HG03342 (cell line): ENCODE measurements around the gene HELZ2.
"Not testable (repeated sequence)": the region's sequence is repeated elsewhere in the genome, so short reads cannot be mapped to it uniquely, and the experiment has no call there.

Experiments used
- ATAC-seq: cut with Tn5 transposase; IDR thresholded peaks from one replicate; pipeline ENCODE4 v1.9.1; 2021; ENCODE audit warnings: mild to moderate bottlenecking, moderate library complexity; ENCODE audit not compliant: unreplicated experiment

The HELZ2 gene

DNA sequence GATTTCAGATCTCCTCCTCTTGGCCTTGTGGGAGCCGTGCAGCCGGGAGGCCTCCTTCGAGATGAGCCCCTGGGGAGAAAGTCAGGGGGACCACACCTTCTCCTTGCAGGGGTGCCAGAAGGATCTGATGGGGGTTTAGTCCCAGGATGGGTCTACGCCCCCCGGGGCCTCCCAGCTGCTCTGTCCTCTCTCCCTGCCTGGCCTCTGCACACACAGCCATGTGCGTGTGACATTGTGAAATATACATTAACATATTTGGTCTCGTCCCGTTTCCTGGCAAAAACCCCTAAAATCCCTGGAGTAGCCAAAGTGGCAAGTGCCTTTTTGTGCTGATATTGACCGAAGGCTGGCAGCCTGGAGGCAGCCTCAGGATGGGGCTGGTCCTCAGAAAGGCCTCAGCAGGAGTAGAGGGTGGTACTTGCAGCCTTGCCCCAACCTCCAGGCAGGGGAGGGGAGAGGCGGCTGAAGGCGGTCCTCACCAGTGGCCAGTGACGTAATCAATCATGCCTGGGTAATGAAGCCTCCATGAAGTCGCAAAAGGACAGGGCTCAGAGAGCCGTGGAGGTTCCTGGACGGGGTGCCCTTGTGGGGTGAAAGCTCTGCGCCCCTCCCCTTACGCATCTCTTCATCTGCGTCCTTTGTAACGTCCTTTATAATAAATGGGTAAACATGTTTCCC lies 5.1 kb upstream of the HELZ2 start:
- no peak for ATAC-seq

DNA sequence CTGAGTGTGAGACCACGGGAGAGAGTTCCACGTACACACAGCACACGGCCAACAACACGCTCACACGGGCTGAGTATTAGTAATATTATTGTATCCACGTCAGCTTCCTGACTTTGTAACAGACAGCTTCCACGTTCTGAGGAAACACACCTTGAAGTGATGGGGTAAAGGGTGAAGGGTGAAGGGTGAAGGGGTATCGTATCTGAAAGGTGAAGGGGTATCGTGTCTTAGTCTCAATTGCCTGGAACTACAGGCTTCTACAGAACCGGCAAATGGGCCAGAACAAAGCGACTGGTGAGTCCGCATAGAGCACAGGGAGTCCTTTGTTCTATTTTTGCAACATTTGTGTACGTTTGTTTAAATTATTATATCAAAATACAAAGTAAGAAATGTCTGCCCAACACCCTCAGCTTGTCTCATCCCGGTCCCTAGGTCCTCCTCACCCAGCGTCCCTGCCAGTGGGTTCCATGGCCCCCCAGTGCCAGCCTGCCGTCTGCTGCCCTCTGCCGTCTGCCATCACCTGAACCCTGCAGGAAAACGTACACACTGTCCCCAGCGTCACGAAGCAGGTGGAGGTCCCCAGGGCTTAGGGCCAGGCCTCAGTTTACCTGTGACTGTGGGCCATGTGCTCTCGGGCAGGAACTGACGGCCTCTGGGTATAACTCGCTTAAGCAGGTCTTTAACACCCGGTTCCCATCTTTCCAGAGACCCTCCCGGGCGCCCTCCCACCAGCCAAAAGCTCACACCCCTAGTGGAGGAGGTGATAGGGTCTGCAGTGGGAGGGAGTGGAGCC lies 4.4 kb upstream of the HELZ2 start:
- no peak for ATAC-seq

DNA sequence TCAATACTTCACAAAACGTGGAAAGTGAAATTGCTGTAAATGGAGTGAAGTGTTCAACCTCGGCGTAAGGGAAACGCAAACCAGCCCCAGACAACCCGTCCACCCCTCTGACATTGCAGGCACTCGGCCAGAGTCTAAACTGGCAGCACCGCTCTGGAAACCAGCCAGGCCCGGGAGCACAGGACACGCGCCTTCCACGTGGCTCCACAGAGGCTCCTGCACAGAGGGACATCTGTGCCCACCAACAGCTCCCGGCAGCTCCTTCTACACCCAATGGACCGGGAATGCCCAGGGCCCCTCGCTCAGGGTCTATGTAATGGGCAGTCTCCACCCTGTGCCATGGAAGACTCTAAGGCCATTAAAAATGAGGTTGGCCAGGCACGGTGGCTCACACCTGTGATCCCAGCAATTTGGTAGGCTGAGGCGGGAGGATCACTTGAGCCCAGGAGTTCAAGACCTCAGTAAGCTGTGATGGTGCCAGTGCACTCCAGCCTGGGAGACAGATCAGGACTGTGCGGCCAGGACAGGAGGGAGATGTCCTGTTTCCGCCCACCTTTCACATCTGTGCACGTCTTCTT lies 3.4 kb upstream of the HELZ2 start:
- ATAC-seq: no peak

DNA sequence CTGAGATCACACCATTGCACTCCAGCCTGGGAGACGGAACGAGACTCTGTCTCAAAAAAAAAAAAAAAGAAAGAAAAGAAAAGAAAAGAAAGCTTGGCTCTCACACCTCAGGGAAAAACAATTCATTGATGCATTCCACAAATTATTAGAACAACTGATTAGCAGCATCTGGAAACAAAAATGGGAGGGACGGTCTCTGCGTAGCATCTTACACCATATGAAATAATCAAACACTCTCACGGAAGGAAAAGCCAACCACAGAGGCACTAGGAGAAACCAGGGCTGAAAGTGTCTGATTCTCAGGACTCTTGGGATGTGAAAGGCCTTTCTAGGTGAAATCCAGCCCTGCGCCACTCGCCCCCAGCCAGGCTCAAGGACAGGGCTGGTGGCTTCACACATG lies 2.3 kb upstream of the HELZ2 start:
- ATAC-seq: no peak

DNA sequence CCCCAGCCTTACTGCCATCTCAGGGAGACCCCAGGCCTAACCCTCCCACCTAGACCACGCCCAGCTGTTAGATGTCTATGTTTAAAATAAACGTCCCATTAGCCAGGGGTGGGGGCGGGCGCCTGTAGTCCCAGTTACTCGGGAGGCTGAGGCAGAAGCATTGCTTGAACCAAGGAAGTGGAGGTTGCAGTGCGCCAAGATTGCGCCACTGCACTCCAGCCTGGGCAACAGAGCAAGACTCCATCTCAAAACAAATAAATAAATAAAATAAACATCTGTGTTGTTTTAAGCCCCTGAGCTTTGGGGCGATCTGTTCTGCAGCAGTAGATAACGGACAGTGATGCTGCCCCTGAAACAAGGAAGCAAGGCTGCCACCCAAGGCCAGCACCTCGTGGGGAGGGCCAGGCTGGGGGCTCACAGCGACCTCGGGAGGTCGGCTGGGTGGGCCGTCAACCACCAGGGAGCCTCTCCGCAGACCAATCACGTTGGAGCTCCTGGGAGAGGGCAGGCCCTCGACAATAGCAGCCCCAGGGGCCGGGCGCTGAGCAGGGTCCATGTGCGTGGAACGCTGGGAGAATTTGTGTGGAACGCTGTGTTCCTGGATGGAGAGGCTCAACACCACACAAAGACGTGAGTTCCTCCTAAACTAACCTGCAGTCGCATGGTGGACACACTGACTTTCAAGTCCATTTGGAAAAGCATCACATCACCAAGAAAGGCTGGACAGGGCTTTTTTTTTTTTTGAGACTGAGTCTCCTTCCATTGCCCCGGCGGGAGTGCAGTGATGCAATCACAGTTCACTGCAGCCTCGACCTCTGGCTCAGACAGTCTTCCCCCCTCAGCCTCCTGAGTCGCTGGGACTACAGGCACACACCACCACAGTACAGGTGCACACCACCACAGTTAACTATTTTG lies 1.0 kb upstream of the HELZ2 start:
- ATAC-seq: no peak

DNA sequence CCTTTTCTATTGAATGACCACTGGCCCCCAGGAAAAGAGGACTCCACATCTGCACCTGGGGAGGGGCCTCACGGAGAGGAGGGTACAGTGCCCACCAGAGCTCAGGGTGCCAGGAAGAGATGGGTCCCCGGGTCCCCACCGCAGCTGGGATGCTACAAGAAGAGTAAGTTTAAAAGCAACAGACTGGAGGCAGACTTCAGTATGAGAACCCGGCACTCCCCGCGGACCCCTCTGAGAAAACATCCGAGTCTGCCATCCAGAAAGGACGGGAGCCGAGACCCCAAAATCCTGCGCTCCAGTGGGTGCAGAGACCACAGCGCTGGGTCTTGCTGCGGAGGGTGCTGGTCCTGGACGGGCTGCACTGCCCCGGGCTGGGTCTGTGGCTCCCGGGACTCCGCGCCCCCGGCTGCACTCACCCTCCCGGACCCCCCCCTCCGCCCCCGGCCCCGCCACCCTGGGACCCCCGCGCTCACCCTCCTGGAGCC lies 350 bp downstream of the HELZ2 start:
- no peak for ATAC-seq

DNA sequence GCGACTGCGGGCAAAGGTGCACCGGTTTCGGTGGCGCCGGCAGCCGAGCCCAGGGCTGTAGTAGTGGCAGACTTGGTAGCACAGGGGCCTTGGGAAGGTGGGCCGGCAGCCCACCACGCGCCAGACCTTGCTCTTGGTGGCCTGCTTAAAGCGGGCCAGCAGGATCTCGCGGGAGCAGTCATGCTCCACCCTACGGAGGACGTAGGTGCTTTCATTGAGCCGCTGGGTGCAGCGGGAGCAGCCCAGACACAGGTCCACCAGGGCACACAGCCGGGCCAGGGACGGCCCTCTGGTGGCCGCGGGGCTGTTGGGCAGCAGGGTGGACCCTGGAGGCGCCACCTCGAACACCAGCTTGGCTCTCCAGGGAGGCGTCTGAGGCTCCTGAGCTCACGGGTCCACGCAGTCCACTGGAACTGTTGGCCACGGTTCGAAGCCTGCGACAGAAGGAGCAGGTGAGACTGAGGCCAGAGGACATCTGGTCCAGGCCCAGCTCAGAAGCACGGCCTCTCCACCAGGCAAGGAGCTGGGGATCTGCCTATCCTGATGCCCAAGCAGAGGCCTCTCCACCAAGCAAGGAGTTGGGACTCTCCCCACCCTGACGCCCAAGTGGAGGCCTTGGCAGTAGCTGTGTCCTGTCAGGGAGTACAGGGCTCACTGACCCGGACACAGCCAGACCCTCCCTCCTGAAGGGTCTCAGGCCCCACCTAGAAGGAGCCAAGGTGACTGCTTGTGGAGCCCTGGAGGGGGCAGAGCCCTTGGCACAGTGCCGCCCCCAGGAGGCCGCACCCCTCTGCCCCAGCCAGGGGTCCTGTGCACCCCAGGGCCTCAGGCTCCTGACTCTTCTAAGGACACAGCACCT lies 1.0 kb downstream of the HELZ2 start:
- no peak for ATAC-seq

DNA sequence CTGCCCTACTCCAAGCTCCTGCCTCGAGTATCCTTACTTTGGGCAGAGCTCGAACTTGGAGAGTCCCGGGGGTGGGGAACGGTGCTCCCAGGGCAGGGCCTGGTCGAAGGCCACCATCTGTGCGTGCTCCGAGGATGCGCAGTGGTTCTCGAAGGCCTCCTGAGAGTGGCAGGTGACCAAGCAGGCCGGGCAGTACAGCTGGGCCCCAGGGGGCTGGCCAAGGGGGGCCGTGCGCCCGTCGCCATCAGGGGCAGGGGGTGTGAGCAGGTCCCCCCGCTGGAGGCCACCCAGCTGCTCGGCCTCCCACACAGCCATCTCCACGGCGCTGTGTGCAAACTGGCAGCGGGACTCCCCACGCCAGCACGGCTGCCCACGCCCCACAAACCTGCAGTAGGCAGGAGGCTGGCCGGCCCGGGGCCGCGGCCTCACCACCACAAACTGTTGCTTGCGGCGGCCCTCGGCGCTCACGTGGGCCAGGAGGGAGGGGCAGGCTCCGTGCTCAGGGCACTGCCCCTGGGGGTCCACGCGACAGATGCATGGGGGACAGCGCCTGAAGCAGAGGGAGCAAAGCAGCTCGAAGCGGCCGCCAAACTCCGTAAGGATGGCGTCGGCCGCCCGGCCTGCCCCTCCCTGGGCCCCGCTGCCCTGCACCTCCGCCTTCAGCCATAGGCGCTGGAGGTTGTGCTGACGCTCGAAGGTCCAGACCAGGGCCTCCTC lies 1.8 kb downstream of the HELZ2 start:
- ATAC-seq: no peak

DNA sequence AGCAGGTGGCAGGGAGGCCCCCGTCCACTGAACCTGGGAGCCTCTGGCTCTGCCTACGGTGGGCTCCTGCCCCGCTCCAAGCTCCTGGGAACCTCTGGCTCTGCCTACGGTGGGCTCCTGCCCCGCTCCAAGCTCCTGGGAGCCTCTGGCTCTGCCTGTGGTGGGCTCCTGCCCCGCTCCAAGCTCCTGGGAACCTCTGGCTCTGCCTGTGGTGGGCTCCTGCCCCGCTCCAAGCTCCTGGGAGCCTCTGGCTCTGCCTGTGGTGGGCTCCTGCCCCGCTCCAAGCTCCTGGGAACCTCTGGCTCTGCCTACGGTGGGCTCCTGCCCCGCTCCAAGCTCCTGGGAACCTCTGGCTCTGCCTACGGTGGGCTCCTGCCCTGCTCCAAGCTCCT lies 3.0 kb downstream of the HELZ2 start:
- ATAC-seq: not testable (repeated sequence)

DNA sequence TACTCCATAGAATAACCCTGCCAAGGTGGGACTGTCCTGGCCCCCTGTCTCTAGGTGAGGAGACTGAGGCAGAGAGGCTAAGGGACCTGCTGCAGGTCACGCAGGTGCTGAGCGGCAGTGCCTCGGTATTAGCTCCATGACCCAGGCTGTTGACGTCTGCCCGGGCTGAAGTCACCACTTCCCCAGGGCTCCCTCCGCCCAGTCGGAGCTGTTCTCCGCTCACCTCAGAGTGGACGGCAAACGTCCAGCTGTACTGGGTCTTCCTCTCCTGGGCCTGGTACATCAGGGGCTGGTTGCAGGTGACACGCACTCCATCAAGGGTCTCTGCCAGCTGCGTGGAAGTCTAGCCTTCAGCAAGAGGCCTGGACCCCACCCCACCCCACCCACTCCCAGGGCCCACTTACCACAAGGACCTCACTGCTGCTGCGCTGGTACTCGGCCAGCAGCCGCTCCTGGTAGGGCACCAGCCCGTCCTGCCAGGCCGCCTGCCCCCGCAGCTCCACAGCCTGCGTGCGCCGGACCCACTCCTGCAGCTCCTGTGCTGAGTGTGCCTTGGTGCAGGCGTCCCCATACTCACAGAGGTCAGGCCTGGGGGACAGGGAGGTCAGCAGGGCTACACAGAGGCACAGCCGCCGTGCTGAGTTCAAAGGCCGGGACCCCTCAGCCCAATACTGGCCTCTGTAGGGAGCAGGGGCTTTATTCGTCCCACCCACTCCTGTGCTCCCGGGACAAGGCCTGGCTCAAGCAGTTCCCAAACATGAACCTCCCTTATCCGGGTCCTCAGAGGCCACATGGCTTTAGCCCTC lies 3.6 kb downstream of the HELZ2 start:
- ATAC-seq: no peak

DNA sequence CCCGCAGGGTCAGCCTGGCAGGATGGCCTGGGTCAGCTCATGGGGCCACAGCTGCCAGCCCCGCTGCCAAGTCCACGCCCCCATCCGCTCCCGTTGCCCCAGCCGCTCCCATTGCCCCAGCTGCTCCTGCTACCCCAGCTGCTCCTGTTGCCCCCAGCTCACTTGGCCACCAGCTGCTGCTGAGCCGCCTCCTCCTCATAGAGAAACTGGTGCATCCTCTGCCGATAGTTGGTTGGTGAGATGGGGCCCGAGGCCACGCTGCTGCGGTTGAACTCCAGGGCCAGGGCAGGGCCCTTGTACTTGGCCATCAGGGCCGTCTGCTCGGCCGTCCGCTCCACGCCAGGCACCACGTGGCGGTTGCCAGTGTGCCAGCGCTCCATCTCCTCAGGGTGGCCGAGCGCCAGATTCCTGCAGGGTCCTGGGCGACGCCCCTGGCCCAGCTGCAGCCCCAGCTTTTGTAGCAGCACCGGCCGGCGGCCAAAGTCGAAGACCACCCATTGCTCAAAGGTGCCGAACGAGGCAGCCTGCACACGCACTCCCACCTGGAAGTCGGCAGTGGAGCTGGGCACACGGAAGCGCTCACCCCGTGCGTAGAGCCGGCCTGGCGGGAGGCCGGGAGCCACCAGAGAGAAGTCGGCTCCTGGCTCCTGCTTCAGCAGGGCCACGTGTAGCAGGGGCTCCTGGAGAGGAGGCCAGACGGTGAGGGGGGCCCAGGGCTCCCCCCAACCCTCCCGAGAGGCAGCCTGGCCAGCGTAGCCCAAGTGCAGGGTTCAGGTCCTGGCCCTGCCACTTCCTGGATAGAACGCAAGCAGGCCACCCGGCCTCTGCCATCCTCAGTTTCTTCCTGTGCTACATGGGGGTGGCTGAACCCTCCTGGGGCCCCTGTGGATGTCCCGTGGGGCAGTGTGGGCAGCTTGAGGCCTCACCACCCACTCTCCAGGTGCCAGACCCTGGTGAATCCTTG lies 4.8 kb downstream of the HELZ2 start:
- no peak for ATAC-seq

DNA sequence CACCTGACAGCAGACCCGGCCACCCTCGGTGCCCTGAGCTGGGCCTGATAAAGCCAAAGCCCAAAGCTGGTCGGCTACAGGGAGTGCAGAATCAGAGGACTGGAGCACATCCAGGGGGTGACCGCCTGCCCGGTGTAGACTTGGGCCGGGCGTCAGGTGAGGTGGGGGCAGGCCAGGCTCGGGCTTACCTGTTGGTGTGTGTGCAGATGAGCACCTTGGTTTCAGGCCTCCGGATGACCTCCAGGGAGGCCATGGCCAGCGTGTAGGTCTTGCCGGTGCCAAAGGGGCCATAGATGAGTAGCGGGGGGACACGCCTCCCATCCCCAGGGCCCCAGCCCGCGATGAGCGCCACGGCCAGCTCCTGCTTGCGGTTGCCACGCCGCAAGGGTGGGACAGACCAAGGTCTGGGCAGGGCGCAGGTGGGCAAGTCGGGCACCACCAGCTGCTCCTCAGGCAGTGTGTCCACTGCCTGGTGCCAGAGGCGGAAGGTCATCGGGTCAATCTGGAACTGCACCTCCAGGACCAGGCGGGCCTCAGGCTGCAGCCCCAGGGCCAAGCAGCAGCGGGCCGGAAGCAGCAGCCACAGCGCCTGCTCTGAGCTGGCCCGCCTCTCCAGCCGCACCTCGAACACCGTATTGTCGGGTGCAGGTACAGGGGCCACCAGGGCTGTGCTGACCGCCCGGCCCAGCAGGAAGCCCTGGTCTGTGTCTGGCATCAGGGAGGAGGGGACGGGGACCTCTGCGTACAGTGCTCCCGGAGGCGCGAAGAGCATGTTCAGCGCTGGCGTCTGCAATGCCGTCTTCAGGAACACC lies 5.7 kb downstream of the HELZ2 start:
- no peak for ATAC-seq

DNA sequence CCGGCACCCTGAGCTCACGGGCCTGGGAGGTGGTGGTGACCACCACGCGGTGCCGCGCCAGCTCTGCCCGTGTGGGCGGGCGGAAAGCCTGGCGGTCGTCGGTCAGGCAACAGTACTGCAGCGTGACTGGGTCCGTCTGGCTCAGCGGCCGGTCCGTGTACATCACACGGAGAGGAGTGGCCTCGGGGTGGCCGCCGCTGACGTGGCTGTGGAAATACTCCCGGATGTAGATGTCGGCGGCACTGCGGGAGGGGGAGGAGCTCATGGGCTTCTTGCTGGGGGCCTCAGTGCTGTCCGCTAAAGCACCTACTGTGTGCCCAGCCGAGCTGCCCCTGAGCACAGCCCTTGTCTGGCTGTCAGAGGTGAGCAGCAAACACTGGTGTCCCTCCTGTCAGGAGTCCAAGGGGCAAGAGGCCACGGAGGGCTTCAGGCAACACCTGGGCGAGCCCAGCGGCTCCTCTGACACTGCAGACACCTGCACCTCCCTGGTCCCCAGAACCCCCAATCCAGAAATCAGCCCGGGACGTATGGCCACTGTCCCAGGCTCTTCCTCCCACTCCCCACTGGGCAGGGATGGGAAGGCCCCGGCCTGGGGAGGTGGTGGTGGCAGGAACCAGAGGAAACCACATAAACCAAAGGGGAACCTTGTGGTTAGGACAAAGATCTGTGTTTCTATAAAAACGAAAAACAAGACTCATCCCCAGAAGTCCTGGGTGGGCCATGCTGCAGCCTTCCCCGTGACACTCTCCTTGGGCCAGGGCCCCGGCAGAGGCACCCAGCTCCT lies 6.5 kb downstream of the HELZ2 start:
- ATAC-seq: peak; percentile 59

DNA sequence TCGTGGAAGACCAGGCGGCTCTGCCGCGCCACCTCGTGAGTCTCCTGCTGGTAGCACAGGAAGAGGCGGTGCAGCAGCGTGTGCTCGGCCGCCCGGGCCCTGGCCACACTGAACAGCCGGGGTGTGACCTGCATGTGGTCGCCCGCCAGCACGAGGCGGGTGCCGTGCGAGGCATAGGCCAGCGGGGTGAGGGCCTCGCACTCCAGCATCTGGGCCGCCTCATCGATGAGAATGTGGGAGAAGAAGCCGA lies 7.0 kb downstream of the HELZ2 start:
- ATAC-seq: no peak

DNA sequence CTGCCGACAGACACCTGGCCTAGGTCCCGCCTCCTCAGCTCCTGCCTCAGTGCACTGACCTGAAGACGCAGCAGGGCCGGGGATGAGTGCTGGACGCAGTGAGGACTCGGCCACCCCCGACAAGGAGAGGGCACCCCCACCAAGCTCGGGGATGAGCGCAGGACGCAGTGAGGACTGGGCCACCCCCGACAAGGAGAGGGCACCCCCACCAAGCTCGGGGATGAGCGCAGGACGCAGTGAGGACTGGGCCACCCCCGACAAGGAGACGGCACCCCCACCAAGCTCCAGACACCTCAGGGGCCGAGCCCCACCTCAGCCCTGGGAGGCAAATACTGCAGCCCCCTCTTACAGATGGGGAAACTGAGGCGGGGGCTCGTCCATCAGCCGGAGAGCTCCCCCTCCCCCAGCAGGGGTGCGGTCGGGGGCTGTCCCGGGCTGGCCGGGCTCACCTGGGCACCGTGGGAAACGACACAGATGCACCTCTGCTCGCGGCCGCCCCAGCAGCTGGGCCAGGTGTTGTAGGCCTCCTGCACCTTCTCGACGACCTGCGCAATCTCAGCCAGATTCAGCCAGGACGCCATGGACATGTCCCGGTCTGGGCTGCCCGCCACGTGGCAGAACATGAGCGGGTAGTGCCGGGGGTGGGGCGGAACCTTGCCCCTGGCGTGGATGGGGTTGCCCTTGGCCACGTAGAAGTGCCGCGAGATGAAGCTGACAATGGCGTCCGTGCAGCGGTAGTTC lies 7.5 kb downstream of the HELZ2 start:
- ATAC-seq: no peak
